ENCODE results near the gene TWF2. TPM values are rescaled to one million over a fixed set of nuclear protein-coding genes. Genes with fewer than 3 reads are reported as not detected.

The TWF2 gene
- total and polyA plus RNA-seq, 2 donors from 2014 or later, result 44.0 to 59.9 TPM

GRCh38 chr3:52270252-52270754 is 31.3 kb upstream of the TWF2 start:
- Histone ChIP-seq H3K9ac (ENCODE audit: low read length in 3 of 3) (no peak overlapping the region), H3K4me1 (ENCODE audit: control insufficient read depth in 2 of 3, insufficient read depth in 2 of 3, low read depth in 1 of 3, low read length in 3 of 3) (peaks cover 0 to 44% (median 27%) of the 10 kb centered on the region in 3 donors), H3K36me3 (ENCODE audit: control insufficient read depth in 2 of 3, insufficient read depth in 3 of 3, low read length in 3 of 3) (peaks cover 3 to 32% (median 19%) of the 10 kb centered on the region in 3 donors), H3K9me3 (ENCODE audit: control insufficient read depth in 2 of 3, insufficient read depth in 1 of 3, low read length in 3 of 3) (no peaks in the 10 kb centered on the region), H3K27ac (ENCODE audit: low read depth in 2 of 2, low read length in 2 of 2) (peak overlapping the region; percentile 35 to 39), H3K27me3 (ENCODE audit: control insufficient read depth, insufficient read depth, low read length) (no peaks in the 10 kb centered on the region), H3K4me3 (ENCODE audit: low read length in 3 of 3) (no peak overlapping the region)
- no peak for DNase-seq
- TF ChIP-seq, protein P1, sequence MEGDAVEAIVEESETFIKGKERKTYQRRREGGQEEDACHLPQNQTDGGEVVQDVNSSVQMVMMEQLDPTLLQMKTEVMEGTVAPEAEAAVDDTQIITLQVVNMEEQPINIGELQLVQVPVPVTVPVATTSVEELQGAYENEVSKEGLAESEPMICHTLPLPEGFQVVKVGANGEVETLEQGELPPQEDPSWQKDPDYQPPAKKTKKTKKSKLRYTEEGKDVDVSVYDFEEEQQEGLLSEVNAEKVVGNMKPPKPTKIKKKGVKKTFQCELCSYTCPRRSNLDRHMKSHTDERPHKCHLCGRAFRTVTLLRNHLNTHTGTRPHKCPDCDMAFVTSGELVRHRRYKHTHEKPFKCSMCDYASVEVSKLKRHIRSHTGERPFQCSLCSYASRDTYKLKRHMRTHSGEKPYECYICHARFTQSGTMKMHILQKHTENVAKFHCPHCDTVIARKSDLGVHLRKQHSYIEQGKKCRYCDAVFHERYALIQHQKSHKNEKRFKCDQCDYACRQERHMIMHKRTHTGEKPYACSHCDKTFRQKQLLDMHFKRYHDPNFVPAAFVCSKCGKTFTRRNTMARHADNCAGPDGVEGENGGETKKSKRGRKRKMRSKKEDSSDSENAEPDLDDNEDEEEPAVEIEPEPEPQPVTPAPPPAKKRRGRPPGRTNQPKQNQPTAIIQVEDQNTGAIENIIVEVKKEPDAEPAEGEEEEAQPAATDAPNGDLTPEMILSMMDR (IDR thresholded peaks at IDR 0.05; ENCODE audit: borderline replicate concordance, extremely low read depth, insufficient read depth), result no peak
- no peak for FAIRE-seq
- intact Hi-C loops (cut with DNase I), result no loop called here

DNA sequence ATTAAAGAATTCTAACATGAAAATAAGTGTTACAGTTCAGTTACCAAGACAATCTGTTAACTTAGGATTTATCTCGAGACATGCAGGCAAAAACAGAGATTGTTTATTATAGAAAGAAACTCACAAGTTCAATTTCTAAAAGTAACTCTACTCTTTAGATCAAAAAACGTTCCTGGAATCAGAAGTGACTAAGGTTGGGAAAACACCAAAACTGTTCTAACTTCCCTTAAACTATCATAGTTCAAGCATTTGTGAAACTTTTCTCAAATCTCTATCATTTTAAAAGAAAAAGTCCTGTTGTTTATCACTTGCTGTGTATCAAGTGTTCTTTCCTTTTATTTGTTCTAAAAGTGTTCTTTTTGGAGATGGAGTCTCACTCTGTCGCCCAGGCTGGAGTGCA is 30.8 kb upstream of the TWF2 start:
- H3K4me1 ChIP-seq (ENCODE audit: control insufficient read depth in 2 of 3, insufficient read depth in 2 of 3, low read depth in 1 of 3, low read length in 3 of 3), result peaks cover 0 to 44% (median 26%) of the 10 kb centered on the region in 3 donors
- peaks cover 3 to 32% (median 20%) of the 10 kb centered on the region in 3 donors for H3K36me3 ChIP-seq (ENCODE audit: control insufficient read depth in 2 of 3, insufficient read depth in 3 of 3, low read length in 3 of 3)
- no peak overlapping the region for H3K4me3 ChIP-seq (ENCODE audit: low read length in 3 of 3)
- TF ChIP-seq, protein P1 (IDR thresholded peaks at IDR 0.05; ENCODE audit: borderline replicate concordance, extremely low read depth, insufficient read depth), result no peak
- peak overlapping the region; percentile 35 to 39 for H3K27ac ChIP-seq (ENCODE audit: low read depth in 2 of 2, low read length in 2 of 2)
- H3K9ac ChIP-seq (ENCODE audit: low read length in 3 of 3), result no peak overlapping the region
- H3K27me3 ChIP-seq (ENCODE audit: control insufficient read depth, insufficient read depth, low read length), result no peaks in the 10 kb centered on the region
- H3K9me3 ChIP-seq (ENCODE audit: control insufficient read depth in 2 of 3, insufficient read depth in 1 of 3, low read length in 3 of 3), result no peaks in the 10 kb centered on the region
- FAIRE-seq, result no peak
- no peak for DNase-seq
- intact Hi-C loops (cut with DNase I), result no loop called here

GRCh38 chr3:52268036-52268435 is 29.1 kb upstream of the TWF2 start:
- peak overlapping the region in 1 of 3 donors; percentile 50 for H3K9ac ChIP-seq (ENCODE audit: low read length in 3 of 3)
- FAIRE-seq, result no peak
- H3K4me3 ChIP-seq (ENCODE audit: low read length in 3 of 3), result no peak overlapping the region
- no peaks in the 10 kb centered on the region for H3K9me3 ChIP-seq (ENCODE audit: control insufficient read depth in 2 of 3, insufficient read depth in 1 of 3, low read length in 3 of 3)
- intact Hi-C loops (cut with DNase I), result no loop called here
- peaks cover 0 to 39% (median 28%) of the 10 kb centered on the region in 3 donors for H3K4me1 ChIP-seq (ENCODE audit: control insufficient read depth in 2 of 3, insufficient read depth in 2 of 3, low read depth in 1 of 3, low read length in 3 of 3)
- H3K36me3 ChIP-seq (ENCODE audit: control insufficient read depth in 2 of 3, insufficient read depth in 3 of 3, low read length in 3 of 3), result peaks cover 7 to 37% (median 27%) of the 10 kb centered on the region in 3 donors
- no peak for DNase-seq
- no peak overlapping the region for H3K27ac ChIP-seq (ENCODE audit: low read depth in 2 of 2, low read length in 2 of 2)
- TF ChIP-seq, protein P1 (IDR thresholded peaks at IDR 0.05; ENCODE audit: borderline replicate concordance, extremely low read depth, insufficient read depth), result no peak
- no peaks in the 10 kb centered on the region for H3K27me3 ChIP-seq (ENCODE audit: control insufficient read depth, insufficient read depth, low read length)

DNA sequence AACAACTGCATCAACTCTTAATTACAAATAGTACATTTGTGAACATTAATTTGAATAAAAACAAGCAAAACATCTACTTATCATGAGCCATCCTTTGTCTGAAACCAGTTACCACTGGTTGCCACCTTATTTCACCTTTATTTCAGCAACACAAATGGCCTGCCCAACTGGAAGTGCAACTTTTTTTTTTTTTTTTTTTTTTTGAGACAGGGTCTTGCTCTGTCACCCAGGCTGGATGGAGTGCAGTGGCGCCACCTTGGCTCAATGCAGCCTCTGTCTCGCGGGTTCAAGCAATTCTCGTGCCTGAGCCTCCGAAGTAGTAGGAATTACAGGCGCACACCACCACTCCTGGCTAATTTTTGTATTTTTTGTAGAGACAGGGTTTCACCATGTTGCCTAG is 26.4 kb upstream of the TWF2 start:
- intact Hi-C loops (cut with DNase I), result no loop called here
- Histone ChIP-seq H3K4me3 (ENCODE audit: low read length in 3 of 3) (no peak overlapping the region), H3K4me1 (ENCODE audit: control insufficient read depth in 2 of 3, insufficient read depth in 2 of 3, low read depth in 1 of 3, low read length in 3 of 3) (peaks cover 0 to 19% (median 16%) of the 10 kb centered on the region in 3 donors), H3K27ac (ENCODE audit: low read depth in 2 of 2, low read length in 2 of 2) (no peak overlapping the region), H3K27me3 (ENCODE audit: control insufficient read depth, insufficient read depth, low read length) (no peaks in the 10 kb centered on the region), H3K36me3 (ENCODE audit: control insufficient read depth in 2 of 3, insufficient read depth in 3 of 3, low read length in 3 of 3) (peaks cover 15 to 52% (median 41%) of the 10 kb centered on the region in 3 donors), H3K9me3 (ENCODE audit: control insufficient read depth in 2 of 3, insufficient read depth in 1 of 3, low read length in 3 of 3) (no peaks in the 10 kb centered on the region), H3K9ac (ENCODE audit: low read length in 3 of 3) (no peak overlapping the region)
- DNase-seq (peak in 2 of 5 donors; percentile 47 to 56), FAIRE-seq (no peak)
- TF ChIP-seq, protein P1 (IDR thresholded peaks at IDR 0.05; ENCODE audit: borderline replicate concordance, extremely low read depth, insufficient read depth), result no peak
